Measurements from ENCODE around the gene APOL3.
"Not testable (repeated sequence)": the region's sequence is repeated elsewhere in the genome, so short reads cannot be mapped to it uniquely, and the experiment has no call there.

Gene APOL3

DNA sequence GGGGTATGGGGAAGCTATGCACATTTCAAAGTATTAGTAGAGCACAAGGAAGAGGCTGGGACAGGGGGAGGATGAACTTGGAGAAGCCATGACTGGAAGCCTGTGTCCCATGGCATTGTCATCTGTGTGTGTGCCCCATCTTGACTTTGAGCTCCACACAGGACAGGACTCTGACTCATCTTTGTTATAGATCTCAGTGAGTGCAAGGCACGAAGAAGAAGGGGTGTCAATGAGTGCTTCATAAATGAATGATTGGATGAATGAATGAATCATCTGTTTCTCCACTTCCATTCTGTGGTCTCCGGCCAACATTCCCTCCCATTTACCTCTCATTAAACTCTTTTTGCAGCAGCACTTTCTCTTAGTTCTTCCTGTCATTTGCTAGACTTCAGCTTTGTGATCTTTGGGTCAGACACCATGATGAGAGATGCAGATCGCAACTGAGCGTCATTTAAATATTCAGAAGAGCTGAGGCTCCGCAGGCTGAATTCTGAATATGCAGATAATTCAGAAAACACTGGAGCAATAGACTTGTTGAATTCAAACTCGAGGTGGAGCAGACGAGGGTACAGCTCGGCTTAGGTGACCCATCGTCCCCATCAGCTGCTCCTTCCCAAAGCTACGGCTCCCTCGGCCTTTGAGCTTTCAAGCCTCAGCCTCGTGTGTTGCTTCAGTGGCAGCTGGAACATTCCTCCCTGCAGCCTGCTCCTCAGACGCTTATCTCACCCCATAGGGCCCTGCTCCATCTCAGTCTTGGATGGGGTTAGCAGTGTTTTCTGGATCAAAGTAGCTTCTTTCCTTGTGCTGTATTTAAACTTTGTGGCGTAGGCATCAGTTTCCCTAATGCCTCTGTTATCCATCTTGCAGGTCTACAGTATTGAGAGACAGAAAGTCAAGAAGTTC is 30.8 kb downstream of the APOL3 start:
- no peak for DNase-seq

DNA sequence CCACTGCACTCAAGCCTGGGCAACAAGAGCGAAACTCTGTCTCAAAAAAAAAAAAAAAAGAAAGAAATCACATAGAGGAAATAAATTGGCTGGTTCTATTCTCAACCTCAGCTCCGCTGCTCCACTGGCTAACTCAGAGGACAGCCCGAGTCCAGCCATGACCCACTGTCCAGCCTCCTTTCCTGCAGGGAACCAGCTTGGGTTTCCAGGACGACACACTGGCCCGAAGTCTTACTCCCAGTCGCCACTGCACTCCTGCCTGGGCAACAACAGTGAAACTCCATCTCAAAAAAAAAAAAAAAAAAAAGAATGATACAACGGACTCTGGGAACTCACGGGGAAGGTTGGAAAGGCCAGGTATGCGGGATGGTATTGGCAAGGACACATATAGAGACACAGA is 31.5 kb downstream of the APOL3 start:
- no peak for DNase-seq

DNA sequence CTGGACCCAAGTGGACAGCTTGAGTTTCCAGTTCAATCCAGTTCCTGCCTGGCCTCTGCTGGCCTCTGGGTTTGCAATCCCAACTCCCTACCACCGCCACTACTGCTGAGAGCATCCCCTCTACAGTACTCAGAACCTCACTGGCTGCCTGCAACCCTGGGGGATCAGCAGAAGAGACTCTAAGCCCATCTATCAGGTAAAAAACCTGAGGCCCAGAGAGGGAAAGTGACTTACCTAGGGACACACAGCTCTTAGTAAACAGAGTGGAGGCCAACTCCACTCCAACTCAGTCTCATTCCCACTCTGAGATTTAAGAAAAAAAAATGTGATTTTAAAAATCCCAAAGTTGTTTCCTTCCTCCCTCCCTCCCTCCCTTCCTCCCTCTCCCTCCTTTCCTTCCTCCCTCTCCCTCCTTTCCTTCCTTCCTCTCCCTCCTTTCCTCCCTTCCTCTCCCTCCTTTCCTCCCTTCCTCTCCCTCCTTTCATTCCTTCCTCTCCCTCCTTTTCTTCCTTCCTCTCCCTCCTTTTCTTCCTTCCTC is 34.5 kb downstream of the APOL3 start:
- DNase-seq, result no peak

DNA sequence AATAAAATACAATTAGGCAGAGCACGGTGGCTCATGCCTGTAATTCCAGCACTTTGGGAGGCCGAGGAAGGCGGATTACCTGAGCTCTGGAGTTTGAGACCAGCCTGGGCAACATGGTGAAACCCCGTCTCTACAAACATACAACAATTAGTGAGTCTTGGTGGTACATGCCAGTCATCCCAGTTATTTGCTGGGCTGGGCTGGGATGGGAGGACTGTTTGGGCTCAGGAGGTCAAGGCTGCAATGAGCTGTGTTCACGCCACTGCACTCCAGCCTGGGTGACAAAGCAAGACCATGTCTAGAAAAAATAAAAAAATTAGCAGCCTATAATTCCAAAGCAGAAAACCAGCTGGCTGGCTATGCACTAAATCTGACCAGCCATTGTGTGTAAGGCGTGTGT is 35.1 kb downstream of the APOL3 start:
- DNase-seq, result no peak

DNA sequence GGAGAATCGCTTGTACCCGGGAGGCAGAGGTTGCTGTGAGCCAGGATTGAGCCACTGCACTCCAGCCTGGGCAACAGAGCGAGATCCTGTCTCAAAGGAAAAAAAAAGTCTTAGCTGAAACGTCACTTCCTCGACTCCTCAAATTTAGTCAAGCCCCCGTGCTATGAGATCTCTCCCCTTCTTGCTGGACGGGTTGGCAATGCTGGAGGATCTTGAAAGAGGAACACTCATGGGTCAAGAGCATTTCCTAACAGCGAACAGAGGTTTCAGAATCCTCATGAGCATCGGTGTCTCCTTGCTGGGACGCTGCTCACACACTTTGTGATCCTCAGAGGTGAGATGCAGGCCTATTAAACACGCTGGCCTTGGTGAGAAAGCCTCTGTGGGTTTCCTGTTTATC is 35.9 kb downstream of the APOL3 start:
- DNase-seq, result no peak

DNA sequence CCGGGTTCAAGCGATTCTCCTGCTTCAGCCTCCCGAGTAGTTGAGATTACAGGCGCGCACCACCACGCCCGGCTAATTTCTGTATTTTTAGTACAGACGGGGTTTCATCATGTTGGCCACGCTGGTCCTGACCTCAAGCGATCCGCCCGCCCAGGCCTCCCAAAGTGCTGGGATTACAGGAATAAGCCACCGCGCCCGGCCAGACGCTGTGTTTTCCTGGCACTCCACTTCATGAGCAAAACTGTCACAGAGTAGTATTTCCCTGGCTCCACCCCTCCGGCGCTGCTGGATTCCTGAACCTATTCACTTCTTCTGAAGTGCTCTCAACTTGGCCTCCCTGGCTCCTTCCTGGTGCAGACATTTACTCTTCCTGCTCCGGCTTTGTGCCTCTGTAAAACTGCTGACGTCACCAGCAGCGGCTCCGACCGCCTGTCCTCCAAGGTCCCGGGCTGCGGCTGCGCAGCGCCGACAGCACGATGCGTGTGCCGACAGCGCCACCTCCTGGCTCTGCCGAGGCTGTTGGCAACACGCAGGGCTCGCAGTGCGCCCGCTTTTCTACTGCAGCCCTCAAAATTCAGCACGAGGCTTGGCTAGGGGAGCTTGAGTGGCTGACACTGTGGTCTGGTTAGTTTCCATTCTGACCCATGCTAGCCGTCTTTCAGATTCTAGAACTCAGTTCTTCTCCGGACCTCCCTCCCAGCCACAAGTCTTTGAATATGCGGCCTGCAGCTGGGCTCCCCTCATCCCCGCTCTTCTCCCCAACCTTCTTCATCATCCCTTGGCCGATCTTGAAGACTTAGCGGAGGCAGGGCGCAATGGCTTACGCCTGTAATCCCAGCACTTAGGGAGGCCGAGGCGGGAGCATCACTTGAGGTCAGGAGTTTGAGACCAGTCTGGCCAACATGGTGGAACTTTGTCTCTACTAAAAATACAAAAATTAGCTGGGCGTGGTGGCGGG is 36.6 kb downstream of the APOL3 start:
- peak; percentile 87 for DNase-seq

DNA sequence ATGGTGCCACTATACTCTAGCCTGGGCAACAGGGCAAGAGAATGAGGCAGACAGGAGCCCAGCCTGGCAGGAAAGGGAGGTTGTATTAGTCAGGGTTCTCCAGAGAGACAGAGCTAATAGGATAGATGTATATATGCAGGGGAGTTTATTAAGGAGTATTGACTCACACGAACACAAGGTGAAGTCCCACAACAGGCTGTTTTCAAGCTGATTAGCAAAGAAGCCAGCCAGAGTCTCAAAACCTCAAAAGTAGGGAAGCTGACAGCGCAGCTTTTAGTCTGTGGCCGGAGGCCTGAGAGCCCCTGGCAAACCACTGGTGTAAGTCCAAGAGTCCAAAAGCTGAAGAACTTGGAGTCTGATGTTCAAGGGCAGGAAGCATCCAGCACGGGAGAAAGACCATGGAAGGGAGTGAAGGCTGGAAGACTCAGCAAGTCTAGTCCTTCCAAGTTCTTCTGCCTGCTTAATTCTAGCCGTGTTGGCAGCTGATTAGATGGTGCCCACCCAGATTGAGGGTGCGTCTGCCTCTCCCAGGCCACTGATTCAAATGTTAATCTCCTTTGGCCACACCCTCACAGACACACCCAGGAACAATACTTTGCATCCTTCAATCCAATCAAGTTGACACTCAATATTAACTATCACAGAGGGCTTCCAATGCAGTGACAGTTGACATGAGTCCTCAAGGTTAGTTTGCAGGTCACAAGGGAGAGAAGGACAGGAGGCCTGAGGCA is 39.8 kb downstream of the APOL3 start:
- DNase-seq, result not testable (repeated sequence)

DNA sequence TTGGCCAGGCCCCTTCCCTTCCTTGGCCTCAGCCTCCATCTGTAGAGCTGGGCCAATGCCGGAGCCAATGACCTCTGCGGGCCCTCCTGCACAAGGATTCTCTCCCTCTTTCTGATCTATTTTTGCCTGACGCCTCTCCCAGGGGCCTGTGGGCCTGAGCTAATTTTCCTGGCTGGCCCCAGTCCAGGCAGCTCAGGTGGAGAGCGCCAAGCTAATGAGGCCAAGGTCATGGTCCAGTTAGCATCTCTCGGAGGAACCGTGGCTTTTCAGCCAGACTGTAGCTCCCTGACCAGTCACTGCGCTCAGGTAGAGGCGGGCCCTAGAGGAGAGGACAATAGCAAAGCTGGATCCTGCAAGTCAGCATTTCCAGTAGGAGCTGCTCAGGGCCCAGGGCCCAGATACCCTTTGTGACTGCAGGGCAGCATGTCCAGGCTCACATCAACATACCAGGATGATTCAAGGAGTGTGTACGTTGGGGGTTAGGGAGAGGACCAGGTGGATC is 43.5 kb downstream of the APOL3 start:
- DNase-seq, result no peak

DNA sequence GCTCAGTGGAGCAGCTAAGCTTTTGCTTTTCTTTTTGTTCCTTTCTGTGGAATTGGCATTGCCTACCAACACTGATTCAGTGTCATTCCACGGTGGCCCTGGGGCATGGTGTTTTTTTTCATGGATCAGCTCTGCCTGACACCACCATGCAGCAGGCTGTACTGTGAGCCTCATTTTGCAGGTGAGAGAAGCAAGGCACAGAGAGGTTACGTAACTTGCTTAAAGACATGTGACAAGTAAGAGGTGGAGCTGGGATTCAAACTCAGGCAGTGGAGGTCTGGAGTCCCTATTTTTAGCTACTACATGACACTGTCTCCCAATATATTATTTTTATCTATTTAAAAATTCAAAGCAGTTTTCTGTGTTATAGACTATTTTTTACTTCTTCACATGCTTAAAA is 44.4 kb downstream of the APOL3 start:
- DNase-seq, result no peak

DNA sequence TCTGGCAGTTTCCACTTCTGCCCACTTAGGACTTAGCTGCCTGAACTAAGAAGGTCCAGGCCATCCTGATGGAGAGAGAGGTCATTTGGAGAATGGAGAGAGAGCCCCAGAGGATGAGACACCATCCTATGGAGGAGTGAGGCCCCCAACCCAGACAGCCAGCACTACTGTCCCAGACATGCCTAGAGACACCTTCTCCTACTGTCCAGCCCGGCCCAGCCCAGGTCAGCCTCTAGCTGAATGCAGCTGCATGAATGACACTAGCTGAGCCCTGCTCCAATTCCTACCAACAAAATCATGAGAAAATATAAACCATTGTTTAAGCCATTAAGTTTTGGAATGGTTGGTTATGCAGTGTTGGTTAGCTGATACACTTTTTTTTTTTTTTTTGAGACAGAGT is 47.4 kb downstream of the APOL3 start:
- DNase-seq, result no peak

DNA sequence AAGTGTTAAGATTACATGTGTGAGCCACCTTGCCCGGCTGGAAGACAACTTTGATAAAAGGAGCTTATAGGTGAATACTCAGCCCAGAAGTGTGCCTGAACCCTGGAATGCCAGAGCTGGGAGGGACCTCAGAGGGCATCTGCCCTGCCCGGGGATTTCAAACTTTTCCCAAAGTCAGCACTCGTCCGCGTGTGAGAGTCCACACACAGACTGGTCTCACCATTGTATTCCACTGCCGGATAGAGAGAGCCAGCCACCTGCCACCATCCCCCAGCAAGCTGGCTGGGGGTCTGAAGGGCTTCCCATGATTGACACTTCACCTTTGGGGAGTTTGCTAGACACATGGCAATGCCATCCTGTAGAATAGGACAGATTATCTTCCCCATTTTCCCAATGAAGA is 49.2 kb downstream of the APOL3 start:
- no peak for DNase-seq

DNA sequence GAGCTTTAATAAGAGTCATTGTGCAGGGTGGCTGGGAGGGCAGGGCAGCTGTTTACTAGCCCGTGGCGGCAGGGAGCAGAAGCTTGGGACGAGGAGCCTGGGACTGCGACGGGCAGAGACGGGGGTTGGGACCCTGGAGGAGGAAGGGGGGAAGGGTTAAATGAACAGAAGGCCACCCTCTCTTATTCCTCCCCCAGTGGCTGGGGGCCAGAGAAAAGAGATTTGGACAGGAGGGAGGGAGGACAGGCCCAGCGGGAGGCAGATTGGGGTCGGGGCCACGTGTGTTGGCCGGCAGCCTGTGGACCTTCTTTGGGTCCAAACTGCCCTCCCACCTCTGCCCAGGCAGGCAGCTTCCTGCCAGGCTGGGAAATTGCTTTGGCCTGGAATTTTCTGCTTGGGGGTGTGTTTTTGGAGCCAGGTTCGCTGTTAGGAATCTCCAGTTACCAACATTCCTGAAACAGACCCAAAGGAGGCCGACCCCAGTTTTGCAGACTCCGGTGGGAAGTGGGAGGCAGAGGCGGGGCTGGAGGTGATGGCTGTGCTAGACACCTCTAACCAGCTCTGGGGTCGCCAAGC is 50.2 kb downstream of the APOL3 start:
- no peak for DNase-seq

DNA sequence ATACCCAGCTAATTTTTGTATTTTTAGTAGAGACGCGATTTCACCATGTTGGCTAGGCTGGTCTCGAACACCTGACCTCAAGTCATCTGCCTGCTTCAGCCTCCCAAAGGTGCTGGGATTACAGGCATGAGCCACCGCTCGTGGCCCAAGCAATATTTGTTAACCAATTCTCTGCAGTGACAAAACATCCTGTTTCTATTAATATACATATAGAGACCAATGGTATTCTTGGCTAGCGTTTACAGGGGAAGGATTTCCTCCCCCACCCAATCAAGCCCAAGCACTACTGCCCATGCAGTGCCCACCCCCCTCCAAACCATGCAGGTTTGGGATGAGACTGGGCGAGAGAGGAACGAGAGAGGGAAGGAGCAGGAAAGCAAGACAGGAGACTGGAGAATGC is 53.1 kb downstream of the APOL3 start:
- no peak for DNase-seq

DNA sequence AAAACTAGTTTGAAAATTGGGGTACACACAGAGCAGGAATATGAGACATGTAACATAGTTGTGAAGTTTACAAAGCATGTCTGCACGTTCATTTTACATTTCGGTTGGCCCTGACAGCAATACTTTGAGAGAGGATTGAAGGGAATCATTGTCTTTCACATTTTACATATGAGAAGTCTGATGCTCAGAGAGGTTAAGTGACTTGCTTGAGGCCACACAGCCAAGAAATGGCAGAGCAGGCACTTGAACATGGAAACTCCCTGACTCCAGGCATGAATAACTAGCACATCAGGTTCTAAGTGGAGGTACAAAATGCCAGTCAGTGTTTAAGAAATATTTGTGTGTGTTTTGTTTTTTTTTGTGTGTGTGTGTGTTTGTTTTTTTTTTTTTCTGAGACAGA is 53.6 kb downstream of the APOL3 start:
- no peak for DNase-seq

DNA sequence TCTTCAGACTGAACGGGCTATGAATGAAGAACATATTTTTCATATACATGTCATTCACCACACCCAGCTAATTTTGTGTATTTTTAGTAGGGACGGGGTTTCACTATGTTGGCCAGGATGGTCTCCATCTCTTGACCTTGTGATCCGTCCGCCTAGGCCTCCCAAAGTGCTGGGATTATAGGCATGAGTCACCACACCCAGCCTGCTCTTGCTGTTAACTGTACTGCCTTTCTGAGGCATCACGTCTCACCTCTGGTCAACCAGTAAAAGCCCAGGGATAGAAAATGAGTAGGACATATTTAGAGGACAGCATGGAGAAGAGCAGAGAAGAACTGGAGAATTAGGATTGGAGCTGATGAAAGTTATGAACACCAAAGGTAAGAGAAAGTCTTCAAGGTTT is 55.6 kb downstream of the APOL3 start:
- DNase-seq, result no peak

DNA sequence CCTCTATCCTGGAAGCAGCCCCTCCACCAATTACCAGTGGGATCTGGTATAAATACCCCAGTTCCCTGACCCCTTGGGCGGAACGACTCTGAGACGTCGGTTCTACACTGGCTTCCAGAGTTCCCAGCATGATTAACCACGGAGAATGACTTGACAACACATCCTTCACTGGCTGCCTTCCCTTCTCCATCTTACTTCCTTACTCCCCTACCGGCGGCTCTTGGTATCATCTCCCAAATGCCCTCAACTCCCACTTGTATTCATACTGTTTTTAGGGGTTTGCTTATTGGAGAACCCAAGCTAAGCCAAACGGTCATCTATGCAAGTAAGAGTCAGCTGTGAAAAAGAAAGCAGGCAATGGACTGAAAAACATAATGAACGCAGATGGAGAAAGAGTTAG is 56.1 kb downstream of the APOL3 start:
- DNase-seq, result no peak

DNA sequence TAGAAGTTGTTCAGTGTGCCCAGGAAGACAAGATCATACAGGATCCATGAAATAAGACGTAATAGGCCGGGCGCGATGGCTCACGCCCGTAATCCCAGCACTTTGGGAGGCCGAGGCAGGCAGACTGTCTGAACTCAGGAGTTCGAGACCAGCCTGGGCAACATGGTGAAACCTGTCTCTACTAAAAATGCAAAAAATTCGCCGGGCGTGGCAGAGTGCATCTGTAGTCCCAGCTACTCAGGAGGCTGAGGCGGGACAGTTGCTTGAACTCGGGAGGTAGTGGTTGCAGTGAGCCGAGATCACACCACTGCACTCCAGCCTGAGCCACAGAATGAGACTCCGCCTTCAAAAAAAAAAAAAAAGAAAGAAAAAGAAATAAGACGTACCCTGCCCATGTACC is 56.7 kb downstream of the APOL3 start:
- no peak for DNase-seq

DNA sequence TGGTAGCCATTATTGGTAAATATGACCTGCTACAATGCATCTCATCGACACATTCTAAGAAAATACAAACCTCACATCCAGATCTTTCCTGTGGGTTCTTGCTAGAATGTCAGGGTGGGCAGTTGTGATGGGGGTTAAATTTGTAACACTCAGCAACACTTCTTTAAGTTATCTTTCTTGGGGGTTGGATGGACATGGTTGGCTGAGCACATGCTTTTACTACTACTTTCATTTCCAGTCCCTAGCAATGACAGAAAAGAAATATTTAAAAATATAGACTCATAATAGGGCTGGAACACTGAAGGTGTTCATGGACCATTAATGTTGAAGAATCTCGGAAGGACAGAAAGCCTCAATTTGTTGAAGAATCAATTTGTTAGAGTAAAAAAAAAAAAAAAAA is 57.6 kb downstream of the APOL3 start:
- no peak for DNase-seq

DNA sequence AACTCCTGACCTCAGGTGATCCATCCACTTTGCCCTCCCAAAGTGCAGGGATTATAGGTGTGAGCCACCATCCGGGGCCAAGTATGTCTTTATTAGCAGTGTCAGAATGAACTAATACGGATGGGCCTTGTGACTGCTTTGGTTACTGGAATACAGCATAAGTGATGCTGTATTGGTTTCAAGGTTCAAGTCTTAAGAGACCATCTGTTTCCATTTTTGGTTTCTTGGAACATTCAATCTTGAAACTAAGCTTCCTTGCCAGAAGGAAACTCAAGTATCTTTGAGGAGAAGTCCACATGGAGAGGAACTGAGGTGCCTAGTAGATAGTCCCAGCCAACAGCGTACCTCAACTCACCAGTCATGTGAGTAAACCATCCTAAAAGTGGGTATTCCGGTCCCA is 58.8 kb downstream of the APOL3 start:
- DNase-seq, result no peak

DNA sequence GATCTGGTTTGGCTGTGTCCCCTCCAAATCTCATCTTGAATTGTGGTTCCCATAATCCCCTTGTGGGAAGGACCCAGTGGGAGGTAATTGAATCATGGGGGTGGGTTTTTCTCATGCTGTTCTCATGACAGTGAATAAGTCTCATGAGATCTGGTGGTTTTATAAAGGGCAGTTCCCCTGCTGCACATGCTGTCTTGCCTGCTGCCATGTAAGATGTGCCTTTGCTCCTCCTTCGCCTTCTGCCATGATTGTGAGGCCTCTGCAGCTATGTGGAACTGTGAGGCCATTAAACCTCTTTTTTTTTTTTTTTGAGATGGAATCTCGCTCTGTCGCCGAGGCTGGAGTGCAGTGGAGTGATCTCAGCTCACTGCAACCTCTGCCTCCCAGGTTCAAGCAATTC is 59.6 kb downstream of the APOL3 start:
- not testable (repeated sequence) for DNase-seq

DNA sequence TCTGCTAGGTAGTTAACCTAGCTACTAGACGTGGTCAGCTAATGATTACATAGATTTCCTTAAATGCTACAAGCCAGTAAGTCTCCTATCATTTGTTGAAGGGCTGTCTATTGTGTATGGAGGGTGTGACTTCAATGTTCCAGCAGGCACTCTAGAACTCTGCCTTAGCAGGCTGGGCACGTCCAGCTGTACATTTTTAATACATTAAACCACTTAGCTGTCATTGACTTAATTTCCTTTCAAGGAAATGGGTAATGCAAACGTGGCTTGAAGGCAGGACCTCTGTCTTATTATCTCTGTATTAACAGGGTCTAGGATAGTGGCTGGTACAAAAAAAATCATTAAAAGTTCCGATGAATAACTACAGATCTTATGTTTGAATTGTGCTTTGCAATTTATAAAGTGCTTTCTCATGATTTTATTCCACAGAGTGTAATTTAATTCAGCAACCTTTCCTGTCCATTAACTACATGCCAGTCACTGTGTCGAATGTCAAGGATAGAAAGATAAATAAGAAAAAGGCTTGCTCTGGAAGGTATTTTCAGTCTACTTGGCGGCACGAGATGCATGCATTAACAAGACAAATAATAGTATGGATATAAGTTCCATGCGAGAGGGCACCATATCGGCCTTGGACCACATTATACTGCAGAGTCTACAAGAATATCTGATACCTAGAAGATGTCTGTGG is 60.3 kb downstream of the APOL3 start:
- DNase-seq, result no peak

DNA sequence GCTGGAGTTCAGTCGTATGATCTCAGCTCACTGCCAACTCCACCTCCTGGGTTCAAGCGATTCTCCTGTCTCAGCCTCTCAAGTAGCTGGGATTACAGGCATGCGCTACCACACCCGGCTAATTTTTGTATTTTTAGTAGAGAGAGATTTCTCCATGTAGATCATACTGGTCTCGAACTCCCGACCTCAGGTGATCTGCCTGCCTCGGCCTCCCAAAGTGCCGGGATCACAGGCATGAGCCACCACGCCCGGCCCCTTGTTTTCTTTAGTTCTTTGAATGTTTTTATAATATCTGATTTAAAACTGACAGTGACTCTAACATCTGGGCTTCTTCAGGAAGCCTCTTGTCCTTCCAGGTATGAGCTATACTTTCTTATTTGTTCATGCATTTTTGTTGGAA is 61.0 kb downstream of the APOL3 start:
- not testable (repeated sequence) for DNase-seq
